Ascending aorta (tissue), 2 donors: ENCODE results near the gene SCN3A. TPM values are rescaled to one million over a fixed set of nuclear protein-coding genes. Genes with fewer than 3 reads are reported as not detected.

Experiments used
- DNase-seq, 2 donors: peaks; one replicate each; pipeline ENCODE4 v3.0.0-alpha.2; 2019; ENCODE audit warnings: low spot score in 2 of 2
- H3K27ac ChIP-seq, 2 donors: fragments of 200-600 bp; sonication (generic); one replicate each; pipeline ENCODE4 v1.5.1; 2016 to 2017; ENCODE audit warnings: mild to moderate bottlenecking in 1 of 2
- H3K27me3 ChIP-seq: fragments of 200-600 bp; sonication (generic); one replicate; pipeline ENCODE4 v1.5.1; 2017
- H3K36me3 ChIP-seq, 2 donors: fragments of 200-600 bp; sonication (generic); one replicate each; pipeline ENCODE4 v1.5.1; 2016
- H3K4me1 ChIP-seq, 2 donors: fragments of 200-600 bp; sonication (generic); one replicate each; pipeline ENCODE4 v1.5.1; 2016 to 2017; ENCODE audit warnings: mild to moderate bottlenecking in 1 of 2
- H3K4me3 ChIP-seq, 2 donors: fragments of 200-600 bp; sonication (generic); one replicate each; pipeline ENCODE4 v1.5.1; 2016 to 2017; ENCODE audit warnings: mild to moderate bottlenecking in 1 of 2
- H3K9me3 ChIP-seq, 2 donors: fragments of 200-600 bp; sonication (generic); one replicate each; pipeline ENCODE4 v1.5.1; 2016
- intact Hi-C: fragments of 100-400 bp; cut with DNase I; formaldehyde crosslinking; loops from one replicate; pipeline ENCODE4 v1.15.1; 2023
- total RNA-seq: library from RNA; depleted of rRNA; stranded (reverse); fragments of >200 nt; gene quantifications from one replicate; pipeline ENCODE4 v1.1.0, GENCODE V29; 2016
- TF ChIP-seq, protein P1 (sequence below), 3 experiments: fragments of 200-600 bp in 2 of 3; fragments of 450-650 bp in 1 of 3; sonication (generic) in 2 of 3; IDR thresholded peaks; one replicate each; pipeline ENCODE4 v1.5.1; 2016 to 2019; ENCODE audit warnings: antibody characterized with exemption in 3 of 3, mild to moderate bottlenecking in 1 of 3, moderate library complexity in 1 of 3

Gene SCN3A
- total RNA-seq, 1 donor from 2014 or later = 1.4 TPM

GRCh38 chr2:165191096-165191728 is 12.6 kb downstream of the SCN3A start:
- intact Hi-C loops = no loop called here
- Histone ChIP-seq H3K36me3 (no peaks in the 10 kb centered on the region), H3K4me1 (no peaks in the 10 kb centered on the region), H3K27ac (no peak overlapping the region), H3K9me3 (no peaks in the 10 kb centered on the region), H3K27me3 (no peaks in the 10 kb centered on the region), H3K4me3 (no peak overlapping the region)
- TF ChIP-seq, protein P1, sequence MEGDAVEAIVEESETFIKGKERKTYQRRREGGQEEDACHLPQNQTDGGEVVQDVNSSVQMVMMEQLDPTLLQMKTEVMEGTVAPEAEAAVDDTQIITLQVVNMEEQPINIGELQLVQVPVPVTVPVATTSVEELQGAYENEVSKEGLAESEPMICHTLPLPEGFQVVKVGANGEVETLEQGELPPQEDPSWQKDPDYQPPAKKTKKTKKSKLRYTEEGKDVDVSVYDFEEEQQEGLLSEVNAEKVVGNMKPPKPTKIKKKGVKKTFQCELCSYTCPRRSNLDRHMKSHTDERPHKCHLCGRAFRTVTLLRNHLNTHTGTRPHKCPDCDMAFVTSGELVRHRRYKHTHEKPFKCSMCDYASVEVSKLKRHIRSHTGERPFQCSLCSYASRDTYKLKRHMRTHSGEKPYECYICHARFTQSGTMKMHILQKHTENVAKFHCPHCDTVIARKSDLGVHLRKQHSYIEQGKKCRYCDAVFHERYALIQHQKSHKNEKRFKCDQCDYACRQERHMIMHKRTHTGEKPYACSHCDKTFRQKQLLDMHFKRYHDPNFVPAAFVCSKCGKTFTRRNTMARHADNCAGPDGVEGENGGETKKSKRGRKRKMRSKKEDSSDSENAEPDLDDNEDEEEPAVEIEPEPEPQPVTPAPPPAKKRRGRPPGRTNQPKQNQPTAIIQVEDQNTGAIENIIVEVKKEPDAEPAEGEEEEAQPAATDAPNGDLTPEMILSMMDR (IDR thresholded peaks at IDR 0.05) = no peak
- no peak for DNase-seq

DNA sequence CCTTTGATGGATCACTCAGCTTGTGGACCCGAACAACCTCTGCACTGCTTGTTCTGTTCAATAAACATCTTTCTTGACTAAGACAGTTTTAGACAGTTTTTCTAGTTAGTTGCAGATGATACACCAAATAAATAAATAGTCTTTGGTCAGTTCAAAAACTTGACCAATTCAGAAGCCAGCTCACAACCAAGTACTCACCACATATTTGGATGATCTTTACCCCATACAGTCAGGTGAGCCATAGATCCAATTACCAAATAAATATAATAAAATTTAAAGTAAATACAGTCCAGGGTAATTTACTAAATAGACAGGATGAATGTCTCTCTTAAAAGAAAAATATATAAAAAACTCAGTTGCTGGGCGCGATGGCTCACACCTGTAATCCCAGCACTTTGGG is 18.2 kb downstream of the SCN3A start:
- Histone ChIP-seq H3K27ac (no peak overlapping the region), H3K9me3 (no peaks in the 10 kb centered on the region), H3K4me1 (no peaks in the 10 kb centered on the region), H3K36me3 (no peaks in the 10 kb centered on the region), H3K4me3 (no peak overlapping the region), H3K27me3 (no peaks in the 10 kb centered on the region)
- TF ChIP-seq, protein P1 (IDR thresholded peaks at IDR 0.05) = no peak
- no peak for DNase-seq
- intact Hi-C loops = no loop called here

GRCh38 chr2:165182029-165182428 is 21.8 kb downstream of the SCN3A start:
- Histone ChIP-seq H3K36me3 (no peaks in the 10 kb centered on the region), H3K9me3 (no peaks in the 10 kb centered on the region), H3K27me3 (no peaks in the 10 kb centered on the region), H3K4me3 (no peak overlapping the region), H3K27ac (no peak overlapping the region), H3K4me1 (no peaks in the 10 kb centered on the region)
- intact Hi-C loops = no loop called here
- DNase-seq = no peak
- TF ChIP-seq, protein P1 (IDR thresholded peaks at IDR 0.05) = no peak

DNA sequence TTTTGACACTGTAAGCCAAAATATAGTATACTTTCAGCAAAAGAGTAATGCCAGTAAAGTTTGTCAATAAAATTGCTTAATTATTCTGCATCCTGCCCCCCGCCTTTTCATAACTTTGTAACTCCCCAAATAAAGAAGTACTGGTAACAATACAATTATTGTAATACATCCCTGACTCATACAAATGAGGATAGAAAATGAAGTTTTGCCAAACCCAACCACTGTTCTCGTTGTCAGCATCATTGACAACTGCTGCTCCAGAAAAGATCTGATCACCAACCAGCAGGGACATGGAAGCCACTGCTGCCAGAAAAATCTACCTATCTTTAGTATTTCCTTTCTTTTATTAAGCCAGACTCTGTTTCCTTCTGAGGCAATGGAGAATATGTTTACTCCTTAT is 27.1 kb downstream of the SCN3A start:
- intact Hi-C loops = no loop called here
- DNase-seq = no peak

GRCh38 chr2:165173215-165173614 is 30.6 kb downstream of the SCN3A start:
- no peaks in the 10 kb centered on the region for H3K27me3 ChIP-seq
- intact Hi-C loops = no loop called here

More for the DNA sequence above, 27.1 kb downstream of the SCN3A start:
- H3K27me3 ChIP-seq = no peaks in the 10 kb centered on the region
- no peaks in the 10 kb centered on the region for H3K9me3 ChIP-seq
- no peaks in the 10 kb centered on the region for H3K4me1 ChIP-seq
- TF ChIP-seq, protein P1 (IDR thresholded peaks at IDR 0.05) = no peak
- H3K27ac ChIP-seq = no peak overlapping the region
- H3K4me3 ChIP-seq = no peak overlapping the region
- H3K36me3 ChIP-seq = no peaks in the 10 kb centered on the region

More at GRCh38 chr2:165173215-165173614, 30.6 kb downstream of the SCN3A start:
- Histone ChIP-seq H3K4me1 (no peaks in the 10 kb centered on the region), H3K27ac (no peak overlapping the region), H3K4me3 (no peak overlapping the region), H3K36me3 (no peaks in the 10 kb centered on the region), H3K9me3 (no peaks in the 10 kb centered on the region)
- TF ChIP-seq, protein P1 (IDR thresholded peaks at IDR 0.05) = no peak
- DNase-seq = no peak
